GM21717 (cell line): Measurements from ENCODE around the gene SERINC2.

ENCODE experiments used
- ATAC-seq: cut with Tn5 transposase; IDR thresholded peaks from one replicate; pipeline ENCODE4 v1.9.1; 2021; ENCODE audit warnings: mild to moderate bottlenecking, moderate library complexity; ENCODE audit not compliant: unreplicated experiment

Gene SERINC2

DNA sequence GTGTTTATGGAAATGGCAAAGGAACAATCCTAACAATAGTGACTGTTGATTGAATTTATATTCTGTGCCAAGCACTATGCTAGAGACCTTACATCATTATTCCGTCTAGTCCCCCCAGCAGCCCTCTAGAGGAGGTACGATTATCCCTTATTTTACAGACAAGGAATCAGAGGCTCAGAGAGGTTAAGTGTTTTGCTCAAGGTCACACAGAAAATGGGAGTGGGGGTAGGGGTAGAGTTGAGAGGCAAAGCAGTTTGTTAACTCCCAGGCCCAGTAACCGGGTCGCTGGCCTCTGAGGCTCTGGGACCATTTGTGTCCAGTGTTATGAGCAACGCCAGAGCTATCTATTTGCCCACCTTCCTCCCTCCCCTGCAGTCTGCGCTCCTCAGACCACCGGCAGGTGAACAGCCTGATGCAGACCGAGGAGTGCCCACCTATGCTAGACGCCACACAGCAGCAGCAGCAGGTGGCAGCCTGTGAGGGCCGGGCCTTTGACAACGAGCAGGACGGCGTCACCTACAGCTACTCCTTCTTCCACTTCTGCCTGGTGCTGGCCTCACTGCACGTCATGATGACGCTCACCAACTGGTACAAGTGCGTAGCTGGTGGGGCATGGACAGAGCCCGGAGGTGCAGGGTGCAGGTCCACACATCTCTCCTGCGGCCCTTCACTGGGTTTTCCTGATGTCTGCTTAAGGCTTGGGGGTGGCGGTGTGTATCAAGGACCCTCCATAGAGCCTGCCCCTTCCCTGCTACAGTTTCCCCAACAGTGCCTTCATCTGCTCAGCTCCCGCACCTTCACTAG lies 19.8 kb downstream of the SERINC2 start:
- no peak for ATAC-seq

- ATAC-seq, result no peak
Measured at GRCh38 chr1:31433396-31433930, 20.4 kb downstream of the SERINC2 start.

- ATAC-seq, result no peak
Measured at GRCh38 chr1:31434101-31434871, 21.3 kb downstream of the SERINC2 start.

DNA sequence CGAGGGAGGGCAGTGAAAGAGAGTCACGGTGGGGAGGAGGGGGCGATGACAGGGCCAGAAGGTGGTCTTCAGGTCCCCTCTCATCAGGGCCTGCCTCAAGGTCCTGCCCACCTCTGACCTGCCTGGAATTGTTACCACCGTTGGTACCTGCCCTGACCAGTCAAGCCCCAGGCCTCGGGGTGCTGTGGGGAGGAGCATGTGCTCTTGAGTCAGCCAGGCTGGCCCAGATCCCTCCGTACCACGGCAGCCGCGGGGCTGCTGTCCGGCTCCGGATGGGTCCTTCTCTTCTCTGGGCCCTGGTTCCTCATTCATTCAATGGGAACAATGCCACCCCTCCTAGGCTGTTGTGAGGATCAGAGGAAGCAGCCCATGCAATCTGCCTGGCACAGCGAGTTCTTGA lies 22.0 kb downstream of the SERINC2 start:
- no peak for ATAC-seq

DNA sequence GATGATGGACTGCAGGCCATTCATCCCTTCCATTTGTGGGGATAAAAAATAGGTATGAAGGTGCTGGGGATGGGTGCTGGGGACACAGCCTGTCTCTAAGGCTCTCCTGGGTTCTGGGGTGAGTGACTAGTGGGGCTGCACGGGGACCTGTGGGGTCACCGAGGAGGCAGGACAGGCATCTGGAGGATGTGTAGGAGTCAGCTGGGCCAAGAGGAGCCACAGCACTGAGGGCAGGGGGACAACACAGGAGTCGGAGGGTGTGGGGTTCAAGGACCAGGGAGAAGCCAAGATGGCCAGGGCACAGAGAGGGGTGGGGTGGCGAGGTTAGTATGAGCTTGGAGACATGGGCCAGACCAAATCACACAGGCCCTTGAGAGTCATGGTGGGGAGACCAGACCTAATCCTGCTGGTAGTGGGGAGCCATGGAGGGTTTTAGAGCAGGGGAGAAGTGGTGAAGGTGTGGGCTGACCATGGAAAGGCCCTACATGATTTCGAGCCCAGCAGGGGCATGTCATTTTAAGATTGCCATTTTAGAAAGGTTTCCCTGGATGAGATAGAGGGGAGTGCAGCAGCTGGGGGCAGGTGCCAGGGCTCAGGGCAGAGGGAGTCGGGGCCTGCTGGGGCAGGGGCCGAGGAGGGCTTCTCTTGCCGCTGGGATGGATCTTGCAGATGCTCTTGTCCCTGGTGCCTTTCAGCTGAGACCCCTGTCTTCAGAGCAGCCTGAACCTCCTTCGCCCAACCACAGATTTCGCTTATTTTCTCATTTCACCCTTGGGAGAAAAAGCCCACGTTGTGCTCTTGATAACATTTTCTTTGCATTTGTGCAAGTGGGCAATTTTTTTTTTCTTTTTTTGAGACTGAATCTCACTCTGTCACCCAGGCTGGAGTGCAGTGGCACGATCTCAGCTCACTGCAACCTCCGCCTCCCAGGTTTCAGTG lies 22.7 kb downstream of the SERINC2 start:
- no peak for ATAC-seq

GRCh38 chr1:31436596-31437432 lies 23.8 kb downstream of the SERINC2 start:
- ATAC-seq, result no peak

GRCh38 chr1:31437433-31438037 lies 24.5 kb downstream of the SERINC2 start:
- no peak for ATAC-seq

GRCh38 chr1:31439276-31439675 lies 26.3 kb downstream of the SERINC2 start:
- no peak for ATAC-seq

- ATAC-seq, result no peak
Measured at GRCh38 chr1:31441073-31441472, 28.1 kb downstream of the SERINC2 start.

- ATAC-seq, result no peak
Measured at GRCh38 chr1:31441558-31441957, 28.5 kb downstream of the SERINC2 start.

DNA sequence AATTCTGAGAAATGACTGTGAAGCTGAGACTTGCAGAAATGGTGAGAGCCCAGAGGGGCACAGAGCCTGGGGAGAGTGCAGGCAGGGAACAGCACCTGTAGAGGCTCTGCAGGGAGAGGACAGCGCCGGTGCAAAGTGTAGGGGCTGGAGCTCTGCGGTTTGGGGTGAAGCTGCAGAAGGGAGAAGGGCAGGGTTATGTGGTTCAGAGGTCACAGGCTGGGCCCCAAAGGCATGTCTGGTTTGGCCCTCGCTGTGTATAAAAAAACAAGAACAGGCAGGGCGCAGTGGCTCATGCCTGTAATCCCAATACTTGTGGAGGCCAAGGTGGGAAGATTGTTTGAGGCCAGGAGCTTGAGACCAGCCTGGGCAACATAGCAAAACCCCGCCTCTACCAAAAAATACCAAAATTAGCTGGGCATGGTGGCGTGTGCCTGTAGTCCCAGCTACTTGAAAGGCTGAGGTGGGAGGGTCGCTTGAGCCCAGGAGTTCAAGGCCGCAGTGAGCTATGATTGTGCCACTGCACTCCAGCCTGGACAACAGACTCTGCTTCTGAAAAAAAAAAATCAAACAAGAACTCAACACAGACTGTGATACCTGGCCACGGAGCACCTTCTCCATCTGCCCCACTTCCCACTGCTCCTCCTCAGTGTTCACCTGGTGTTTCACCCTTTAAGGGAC lies 29.1 kb downstream of the SERINC2 start:
- ATAC-seq, result no peak

GRCh38 chr1:31442648-31442994 lies 29.6 kb downstream of the SERINC2 start:
- ATAC-seq, result no peak

DNA sequence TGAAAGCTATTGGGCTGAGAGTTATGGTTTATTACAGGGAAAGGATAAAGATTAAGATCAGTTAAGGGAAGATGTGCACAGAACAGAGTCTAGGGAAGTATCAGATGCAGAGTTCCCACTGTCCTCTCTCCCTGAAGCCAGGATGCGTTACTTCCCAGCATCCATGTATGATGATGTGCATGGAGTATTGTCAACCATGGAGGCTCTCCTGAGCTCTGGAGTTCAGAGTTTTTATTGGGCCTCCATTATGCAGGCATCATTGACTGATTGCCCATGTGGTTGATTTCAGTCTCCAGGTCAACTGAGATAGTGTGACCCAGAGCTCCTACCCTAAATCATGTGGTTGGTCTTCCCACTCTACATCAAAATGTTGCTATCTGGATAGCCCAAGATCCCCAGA lies 30.7 kb downstream of the SERINC2 start:
- no peak for ATAC-seq

DNA sequence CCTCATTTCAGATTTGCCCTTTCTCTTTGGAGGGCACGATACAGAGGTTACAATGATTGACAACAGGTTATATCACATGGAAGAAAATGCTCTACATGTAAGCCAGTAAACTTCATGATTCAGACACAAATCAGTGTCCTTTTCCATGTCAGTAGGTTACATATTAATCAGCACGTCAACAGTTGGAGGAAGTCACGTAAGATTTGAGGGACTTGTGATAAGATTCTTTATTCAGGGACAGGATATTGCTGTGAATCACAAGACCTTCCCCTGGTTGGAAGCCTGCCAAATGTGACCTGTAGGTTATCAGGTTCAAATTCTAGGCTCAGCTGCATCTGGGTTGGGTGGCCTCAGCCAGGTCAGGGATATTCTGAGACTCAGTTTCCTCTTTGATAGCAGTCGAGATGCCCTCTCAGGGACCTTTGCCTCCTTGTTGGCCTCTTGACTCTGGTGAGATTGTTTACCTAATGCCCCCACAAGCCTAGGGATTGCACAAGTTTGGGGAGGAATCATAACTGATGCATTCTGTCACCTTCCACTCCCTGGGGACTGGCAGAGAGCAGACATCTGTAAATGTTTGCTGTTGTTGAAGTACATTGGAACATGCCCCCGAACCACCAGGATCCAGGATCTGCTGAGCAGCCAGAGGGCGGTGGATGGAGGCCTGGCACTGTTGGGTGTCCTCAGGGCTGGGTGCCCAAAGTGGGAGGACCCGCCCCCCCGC lies 31.9 kb downstream of the SERINC2 start:
- ATAC-seq, result no peak

GRCh38 chr1:31445951-31446350 lies 32.9 kb downstream of the SERINC2 start:
- no peak for ATAC-seq

DNA sequence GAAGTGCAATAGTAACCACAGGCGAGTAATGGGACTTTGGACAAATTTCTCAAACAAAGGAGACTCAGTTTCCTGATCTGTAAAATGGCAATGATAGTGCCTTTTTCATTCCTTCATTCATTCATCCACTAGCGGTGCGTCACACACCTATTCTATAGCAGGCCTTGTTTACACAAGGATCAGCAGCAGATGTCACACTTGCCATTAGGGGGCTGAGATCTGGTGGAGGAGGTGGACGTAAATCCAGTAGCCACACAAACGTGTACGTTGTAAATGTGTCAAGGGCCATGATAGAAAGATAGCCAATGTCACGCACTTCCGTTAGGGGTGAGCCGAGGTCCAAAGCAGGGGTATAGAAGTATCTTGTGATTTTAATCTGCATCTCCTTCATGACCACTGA lies 34.2 kb downstream of the SERINC2 start:
- ATAC-seq, result no peak

- ATAC-seq, result no peak
Measured at GRCh38 chr1:31453384-31454079, 40.5 kb downstream of the SERINC2 start.
